ENCODE results near the gene TEX19.
"Not testable (repeated sequence)": the region's sequence is repeated elsewhere in the genome, so short reads cannot be mapped to it uniquely, and the experiment has no call there.

TEX19 gene

DNA sequence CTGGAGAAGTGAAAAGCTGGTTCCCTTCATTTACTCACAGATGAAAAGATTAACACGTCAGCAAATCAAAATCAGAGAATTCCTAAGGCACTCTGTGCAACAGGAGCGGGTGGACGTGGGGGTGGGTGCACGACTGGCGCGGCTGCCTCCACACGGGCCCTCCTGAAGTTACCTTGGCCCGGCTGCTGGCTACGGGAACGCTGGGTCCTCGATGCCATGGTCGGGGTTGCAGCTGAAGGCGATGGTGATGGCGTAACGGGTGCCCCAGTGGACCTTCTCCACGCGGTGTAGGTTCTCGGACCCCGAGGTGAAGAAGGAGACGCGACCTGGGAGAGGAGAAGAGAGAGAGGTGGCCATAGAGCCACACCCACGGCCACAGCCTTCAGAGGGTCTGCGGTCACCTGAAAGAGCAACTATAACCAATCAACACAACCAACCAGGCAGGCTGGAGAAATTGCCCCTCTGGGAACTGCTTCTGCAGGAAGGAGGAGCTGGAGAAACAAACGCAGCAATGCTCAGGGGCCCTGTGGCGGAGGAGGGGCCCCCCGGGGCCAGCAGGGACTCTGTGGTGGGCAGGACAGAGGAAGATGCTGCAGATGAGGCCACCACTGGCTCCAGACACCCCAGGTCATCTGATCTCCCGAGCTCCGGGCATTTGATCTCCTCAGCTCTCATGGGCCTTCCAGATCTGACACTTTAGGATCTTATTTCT, 33.3 kb downstream of the TEX19 start:
- DNase-seq: no peak

DNA sequence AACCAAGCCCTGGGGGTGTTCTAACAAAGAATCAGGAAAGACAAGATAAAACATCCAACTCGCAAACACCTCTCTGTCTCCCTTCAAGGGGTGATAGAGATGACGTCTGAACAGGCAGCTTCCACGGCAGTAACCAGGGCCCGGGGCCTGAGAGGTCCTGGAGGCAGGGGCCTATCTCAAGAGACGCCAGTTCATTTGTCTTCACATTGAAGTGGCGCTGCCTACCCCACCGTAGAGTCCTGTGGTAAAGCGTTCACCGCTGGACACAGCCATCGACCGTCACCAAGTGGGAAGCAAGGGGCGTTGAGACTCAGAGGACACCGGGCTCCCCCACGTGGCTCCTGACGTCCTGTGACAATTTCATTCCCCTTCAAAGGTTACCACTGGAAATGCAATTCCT, 33.9 kb downstream of the TEX19 start:
- DNase-seq: no peak

GRCh38 chr17:82394278-82394677, 35.2 kb downstream of the TEX19 start:
- no peak for DNase-seq

- DNase-seq: peak; percentile 54 to 71 (median 58)
Measured at GRCh38 chr17:82396601-82397435, 37.8 kb downstream of the TEX19 start.

- DNase-seq: no peak
Measured at GRCh38 chr17:82397449-82398335, 38.6 kb downstream of the TEX19 start.

DNA sequence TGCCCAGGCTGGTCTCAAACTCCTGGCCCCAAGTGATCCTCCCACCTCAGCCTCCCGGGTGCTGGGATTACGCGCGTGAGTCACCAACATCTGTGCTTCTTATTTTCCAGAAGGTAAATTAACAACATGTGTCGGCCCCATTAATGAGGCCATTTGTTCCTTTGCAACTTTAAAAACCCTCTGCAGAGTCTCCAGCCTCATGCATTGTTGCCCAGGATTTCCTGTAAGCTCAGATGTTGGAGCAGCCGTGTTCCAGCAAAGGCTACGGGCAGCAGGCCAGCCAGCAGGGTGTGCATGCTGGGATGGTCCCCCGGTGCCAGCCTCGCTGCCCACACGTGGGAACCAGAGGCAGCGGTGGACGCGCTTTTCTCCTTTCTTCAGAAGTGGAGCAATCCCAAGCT, 40.0 kb downstream of the TEX19 start:
- DNase-seq: peak in 1 of 3 donors; percentile 22

- DNase-seq: no peak
Measured at GRCh38 chr17:82399601-82400101, 40.6 kb downstream of the TEX19 start.

- DNase-seq: peak; percentile 60 to 63 (median 60)
Measured at GRCh38 chr17:82400206-82400605, 41.2 kb downstream of the TEX19 start.

- DNase-seq: peak; percentile 81 to 88 (median 87)
Measured at GRCh38 chr17:82400830-82401229, 41.8 kb downstream of the TEX19 start.

DNA sequence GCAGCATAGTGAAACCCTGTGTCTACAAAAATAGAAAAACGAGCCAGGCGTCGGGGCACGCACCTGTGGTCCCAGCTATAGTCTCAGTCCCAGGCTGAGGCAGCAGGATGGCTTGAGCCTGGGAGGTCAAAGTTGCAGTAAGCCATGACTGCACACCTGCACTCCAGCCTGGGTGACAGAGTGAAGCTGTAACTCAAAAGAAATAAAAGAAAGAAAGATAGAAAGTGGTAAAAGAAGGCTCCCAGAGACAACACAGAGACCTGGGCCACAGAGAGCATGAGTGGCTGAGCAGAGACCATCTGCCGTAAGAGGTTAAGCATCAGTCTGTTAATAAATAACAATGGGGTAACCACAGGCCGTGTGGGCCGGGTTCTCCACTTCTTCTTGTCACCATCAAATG, 43.8 kb downstream of the TEX19 start:
- DNase-seq: no peak

DNA sequence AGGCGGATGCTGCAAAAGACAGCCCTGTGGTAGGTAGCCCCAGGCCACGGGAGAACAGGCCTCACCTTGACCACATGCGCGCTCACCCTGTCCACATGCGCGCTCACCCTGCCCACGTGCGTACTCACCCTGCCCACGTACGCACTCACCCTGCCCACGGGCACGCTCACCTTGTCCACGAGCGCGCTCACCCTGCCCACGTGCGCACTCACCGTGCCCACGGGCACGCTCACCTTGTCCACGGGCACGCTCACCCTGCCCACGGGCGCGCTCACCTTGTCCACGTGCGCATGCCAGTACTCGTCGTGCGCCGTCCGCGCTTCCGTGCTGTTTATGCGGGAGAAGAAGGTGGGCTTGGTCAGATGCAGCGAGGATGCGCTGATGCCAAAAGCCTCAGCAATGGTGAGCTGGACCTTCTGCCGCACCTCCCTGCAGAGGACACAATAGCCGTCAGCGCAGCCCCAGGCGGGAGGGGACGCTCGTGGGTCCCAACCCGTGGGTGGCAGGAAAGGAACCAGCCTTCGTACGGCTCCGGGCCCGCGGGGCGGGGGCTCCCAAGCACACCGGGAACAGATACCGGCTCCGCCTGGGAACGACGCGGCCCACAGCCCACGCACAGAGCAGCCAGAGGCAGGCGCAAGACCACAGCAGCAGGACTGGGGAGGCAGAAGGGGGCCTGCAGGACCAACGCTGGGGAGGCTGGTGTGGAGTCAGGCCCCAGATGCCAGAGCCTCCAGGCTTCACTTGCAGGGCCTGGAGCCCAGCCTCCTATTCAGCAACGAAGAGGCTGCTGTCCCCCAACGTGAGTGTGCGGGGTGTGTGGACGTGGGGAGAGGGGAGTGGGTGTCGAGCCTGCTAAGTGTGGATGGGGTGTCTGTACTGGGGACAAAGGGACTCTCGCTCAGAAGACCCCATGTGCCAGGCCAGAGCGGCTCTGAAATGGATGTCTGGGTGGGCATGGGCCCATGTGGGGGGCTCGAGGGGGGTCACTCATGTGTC, 44.9 kb downstream of the TEX19 start:
- no peak for DNase-seq

- DNase-seq: no peak
Measured at GRCh38 chr17:82405051-82405450, 46.0 kb downstream of the TEX19 start.

- DNase-seq: no peak
Measured at GRCh38 chr17:82406131-82406671, 47.2 kb downstream of the TEX19 start.

GRCh38 chr17:82407255-82407654, 48.2 kb downstream of the TEX19 start:
- peak; percentile 50 to 62 (median 55) for DNase-seq

GRCh38 chr17:82408288-82408937, 49.4 kb downstream of the TEX19 start:
- no peak for DNase-seq

- DNase-seq: no peak
Measured at GRCh38 chr17:82408938-82409318, 49.9 kb downstream of the TEX19 start.

DNA sequence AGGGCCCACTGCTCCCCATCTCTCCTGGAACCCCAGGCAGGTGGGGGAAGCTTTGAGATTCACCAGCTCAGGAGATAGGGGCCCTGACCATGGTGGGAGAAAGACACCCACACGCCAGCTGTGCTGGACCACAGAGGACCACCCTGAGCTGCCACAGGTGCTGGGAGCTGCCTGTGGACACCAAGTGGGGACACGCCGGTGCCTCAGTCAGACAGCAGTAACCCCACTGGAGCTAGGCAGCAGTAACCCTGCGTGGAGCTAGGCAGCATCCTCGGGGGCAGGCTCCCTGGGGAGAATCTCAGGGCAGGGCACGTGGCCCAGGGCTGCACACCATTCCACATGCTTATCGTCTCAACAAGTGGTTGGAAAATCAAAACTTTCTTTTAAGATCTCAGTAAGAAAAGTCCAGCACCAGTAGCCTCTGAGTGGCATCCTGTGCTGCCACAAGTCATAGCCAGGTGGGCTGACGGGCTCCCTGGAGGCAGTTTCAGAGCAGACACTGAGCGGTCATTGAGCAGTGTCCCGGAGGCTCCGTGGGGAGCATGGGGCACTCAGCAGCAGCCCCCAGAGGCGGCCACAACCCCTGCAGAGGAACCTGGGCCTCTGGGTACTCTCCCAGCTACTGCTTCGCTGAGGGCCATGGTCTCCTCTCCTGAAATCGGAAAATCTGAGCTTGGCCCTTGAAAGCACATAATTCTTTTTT, 51.1 kb downstream of the TEX19 start:
- DNase-seq: no peak

DNA sequence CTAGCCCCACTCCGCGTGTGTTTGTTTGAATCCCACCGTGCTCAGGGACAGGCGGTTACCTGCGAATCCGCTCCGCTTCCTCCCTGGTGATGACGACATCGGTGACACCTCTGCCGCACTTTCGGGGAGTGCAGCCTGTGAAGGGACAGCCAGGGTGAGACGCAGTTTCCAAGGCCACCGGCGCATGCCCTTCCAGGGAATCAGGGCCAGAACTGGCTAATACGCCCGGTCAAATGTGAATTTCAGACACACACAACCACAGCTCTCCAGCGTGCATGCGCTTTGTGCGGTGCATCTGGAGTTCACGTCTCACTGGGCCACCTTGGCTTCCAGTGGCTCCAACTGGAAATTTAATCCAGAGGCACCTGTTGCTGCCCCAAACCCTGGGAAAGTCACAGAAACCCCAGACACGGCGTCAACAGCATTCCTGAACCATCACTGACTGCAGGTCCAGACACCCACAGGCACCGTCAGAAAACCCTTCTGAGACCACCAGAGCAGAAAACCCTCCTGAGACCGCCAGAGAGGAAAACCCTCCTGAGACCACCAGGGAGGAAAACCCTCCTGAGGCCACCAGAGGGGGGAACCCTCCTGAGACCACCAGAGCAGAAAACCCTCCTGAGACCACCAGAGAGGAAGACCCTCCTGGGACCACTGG, 52.5 kb downstream of the TEX19 start:
- DNase-seq: no peak

GRCh38 chr17:82412081-82412480, 53.0 kb downstream of the TEX19 start:
- DNase-seq: not testable (repeated sequence)

All from suppressor macrophage treated with lipopolysaccharide for 1 hour (primary cell).